ENCODE measurements around the gene PCBP3.

PCBP3 gene

GRCh38 chr21:45880097-45881068, 236.9 kb downstream of the PCBP3 start:
- peak in 7 of 14 donors; percentile 24 to 61 (median 35) for DNase-seq

DNA sequence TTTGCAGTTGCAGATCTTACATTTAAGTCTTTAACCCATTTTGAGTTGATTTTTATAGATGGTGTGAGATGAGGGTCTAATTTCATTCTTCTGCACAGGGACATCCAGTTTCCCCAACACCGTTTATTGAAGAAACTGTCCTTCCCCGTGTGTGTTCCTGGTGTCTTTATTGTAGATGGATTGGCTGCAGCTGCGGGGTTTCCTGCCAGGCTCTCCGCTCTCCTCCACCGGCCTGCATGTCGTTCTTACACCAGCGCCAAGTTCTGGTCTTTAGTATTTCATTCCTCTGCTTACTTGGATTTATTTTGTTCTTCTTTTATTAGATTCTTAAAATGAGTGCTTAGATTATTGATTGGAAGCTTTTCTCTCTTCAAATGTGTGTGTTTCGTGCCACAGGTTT, 239.1 kb downstream of the PCBP3 start:
- DNase-seq, result peak in 1 of 14 donors; percentile 45

- no peak for DNase-seq
Observed at GRCh38 chr21:45883090-45883489, 239.6 kb downstream of the PCBP3 start.

DNA sequence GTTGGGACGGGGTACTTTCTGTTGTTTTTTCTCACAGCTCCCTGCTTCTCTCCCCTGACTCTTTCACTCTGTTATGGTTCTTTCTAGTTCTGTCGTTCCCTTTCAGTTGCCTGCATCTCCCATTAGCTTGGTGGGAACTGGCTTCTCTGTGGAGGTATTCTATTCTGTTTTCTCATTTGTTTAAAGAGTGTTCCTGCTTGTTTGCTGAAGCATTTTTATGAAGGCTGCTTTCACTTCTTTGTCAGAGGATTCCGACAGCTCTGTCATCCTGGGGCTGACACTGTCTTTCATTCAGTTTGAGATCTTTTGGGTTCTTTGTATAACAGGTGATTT, 242.0 kb downstream of the PCBP3 start:
- no peak for DNase-seq

GRCh38 chr21:45885930-45886601, 242.5 kb downstream of the PCBP3 start:
- peak in 1 of 14 donors; percentile 17 for DNase-seq

DNA sequence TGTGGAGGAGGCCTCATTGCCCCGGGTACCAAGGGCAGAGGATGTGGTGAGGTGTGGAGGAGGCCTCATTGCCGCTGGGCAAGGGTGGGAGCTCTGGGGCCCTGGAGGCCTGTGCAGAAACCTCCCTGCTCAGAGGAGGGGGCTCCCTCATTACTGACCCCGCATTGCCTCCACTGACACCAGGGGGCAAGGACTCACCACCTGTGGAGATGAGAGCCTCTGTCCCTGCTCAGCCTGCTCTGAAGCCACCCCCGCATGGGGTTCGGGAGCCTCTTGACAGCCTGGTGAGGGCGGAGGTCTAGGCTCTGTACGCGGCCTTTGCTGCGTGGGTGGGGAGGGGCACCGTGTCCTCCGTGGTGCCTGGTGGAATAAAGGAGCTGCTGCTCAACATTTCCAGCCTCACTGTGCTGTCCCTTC, 243.1 kb downstream of the PCBP3 start:
- no peak for DNase-seq

DNA sequence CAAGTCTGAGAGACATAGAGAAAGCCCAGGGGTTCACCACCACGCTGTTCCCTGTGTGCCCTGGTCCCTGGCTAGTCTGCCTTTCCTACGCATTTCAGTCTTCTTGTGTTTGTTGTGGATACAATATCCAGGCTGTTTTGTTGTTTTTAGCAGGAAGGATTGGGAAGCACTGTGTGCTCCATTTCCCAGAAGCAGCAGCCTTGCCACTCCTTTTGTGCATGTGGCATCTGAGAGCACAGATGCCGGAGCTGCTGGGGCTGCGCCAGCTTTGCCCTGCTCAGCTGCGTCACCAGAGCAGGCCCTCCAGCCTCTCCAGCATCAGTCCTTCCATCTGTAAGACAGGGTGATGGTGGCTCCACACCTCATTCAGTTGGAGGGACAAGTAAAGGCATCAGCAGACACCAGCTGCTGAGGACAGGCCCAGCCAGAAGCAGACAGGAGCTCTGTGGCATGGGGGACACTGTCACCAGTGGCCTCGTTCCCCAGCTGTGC, 243.6 kb downstream of the PCBP3 start:
- DNase-seq, result peak in 10 of 14 donors; percentile 20 to 87 (median 30)

- DNase-seq, result peak in 1 of 14 donors; percentile 38
Observed at GRCh38 chr21:45887788-45888187, 244.3 kb downstream of the PCBP3 start.

GRCh38 chr21:45888386-45889009, 245.0 kb downstream of the PCBP3 start:
- peak in 1 of 14 donors; percentile 74 for DNase-seq

GRCh38 chr21:45889256-45889655, 245.7 kb downstream of the PCBP3 start:
- DNase-seq, result peak in 1 of 14 donors; percentile 47

GRCh38 chr21:45889961-45890360, 246.4 kb downstream of the PCBP3 start:
- DNase-seq, result peak in 1 of 14 donors; percentile 41

GRCh38 chr21:45891388-45892155, 248.0 kb downstream of the PCBP3 start:
- no peak for DNase-seq

GRCh38 chr21:45892156-45892915, 248.8 kb downstream of the PCBP3 start:
- DNase-seq, result no peak

DNA sequence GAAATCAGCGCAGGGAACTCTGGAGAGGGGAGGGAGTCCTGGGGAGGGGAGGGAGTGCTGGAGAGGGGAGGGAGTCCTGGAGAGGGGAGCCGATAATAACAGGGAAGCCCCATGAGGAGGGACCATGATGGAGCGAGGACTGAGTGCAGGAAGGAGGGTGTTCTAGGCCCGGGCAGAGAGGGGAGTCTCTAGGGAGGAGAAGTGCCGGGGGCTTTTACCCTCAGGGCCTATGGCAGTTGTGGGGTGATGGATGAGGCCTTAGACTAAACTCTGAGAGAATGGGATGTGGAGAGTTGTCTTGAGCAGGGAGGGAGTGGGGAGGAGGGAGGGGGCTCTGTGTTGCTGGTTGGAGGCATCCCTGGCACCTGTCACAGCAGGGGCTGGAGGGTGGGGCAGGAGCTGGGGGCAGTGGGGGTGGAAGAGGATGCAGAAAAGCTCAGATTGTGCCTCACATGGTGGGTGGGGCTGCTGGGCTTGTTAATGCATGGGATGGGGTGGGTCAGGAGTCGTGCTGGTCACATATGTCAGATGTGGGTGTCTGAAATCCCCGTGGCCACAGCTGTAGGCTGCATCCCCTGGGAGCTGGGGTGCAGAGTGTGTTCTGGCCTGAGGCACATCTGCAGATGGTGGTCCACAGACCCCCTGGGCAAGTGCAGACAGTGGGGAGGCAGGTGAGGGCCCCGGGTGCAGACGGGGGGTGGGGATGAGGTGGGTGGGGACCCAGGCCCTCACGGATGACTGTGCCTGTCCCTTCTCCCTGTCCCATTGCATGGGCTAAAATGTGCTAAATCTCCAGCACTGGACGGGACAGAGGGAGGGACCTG, 249.6 kb downstream of the PCBP3 start:
- no peak for DNase-seq

DNA sequence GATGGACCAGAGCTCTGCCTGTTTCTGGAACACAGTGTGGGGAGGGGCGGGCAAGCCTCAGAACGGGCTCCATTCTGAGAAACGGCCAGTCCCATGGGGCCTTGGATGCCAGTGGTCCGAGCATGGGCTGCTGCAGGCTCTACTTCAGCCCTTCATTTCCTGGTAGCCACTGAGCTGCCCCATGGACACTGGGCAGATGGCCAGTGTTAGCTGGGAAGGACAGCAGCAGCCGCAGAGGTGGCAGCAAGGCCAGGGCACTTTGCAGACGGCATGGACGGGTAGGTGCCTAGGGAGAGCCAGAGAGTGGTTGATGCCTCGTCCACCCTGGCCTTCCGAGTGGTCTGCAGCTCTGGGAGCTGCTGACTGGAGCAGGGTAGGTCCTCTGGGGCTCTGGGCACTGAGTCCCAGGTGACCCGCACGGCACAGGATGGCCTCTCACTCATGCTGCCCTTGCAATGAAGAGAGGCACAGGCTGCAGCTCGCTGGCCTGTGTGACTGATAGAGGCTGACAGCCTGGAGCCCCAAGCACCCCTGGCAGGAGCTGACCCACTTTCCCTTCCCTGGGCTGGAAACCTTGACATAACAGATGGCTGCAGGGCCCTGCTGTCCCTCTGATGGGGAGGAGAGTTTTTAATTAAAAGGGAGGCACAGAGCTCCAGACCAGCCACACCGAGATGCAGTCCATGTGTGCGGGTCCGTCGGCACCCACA, 250.4 kb downstream of the PCBP3 start:
- DNase-seq, result peak in 4 of 14 donors; percentile 46 to 99 (median 64)

DNA sequence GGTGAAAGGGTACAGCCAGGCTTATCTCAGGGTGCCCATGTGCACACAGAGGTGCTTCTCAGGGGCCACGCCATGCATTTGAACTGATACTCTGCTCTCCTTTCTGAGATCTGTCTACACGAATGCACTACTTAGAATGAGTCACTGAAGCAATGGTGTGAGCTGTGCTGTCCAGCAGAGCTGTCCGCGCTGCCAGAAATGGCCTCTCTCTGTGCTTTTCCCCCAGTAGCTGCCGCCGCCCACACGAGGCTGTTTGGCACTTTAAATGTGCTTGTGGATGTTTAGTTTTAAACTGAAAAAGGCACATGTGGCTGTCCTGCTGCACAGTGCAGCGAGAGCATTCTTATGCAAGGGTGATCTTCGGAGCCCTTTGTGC, 250.9 kb downstream of the PCBP3 start:
- peak in 3 of 14 donors; percentile 43 to 95 (median 71) for DNase-seq

- DNase-seq, result peak in 3 of 14 donors; percentile 15 to 84 (median 36)
Observed at GRCh38 chr21:45894906-45895777, 251.6 kb downstream of the PCBP3 start.

DNA sequence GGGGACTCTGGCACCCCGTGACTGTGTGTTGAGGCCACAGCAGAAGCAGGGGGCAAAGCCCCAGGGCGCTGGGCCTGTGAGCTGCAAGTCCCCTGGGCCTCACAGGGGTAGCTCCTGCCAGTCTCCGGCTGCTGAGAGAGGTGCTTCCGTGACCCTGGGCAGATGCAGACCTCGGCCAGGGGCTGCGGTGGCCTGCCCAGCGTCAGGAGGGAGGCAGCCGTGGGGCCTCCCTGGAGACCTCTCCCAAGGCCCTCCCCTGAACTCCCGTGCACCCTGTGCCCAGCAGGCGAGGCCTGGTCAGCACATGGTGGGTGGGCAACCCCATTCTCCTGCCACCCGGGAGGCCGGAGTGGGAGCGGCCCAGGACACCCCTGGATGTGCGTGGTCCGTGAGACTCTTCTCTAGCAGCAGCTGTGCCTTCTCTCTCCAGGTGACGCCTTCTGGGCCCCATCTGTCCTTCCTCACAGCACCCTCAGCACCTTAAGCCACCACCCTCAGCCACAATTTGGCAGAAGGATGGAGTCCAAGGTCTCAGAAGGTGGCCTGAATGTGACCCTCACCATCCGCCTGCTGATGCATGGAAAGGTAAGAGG, 252.3 kb downstream of the PCBP3 start:
- no peak for DNase-seq

Measured in C1 segment of cervical spinal cord (tissue), 14 donors.